H9 (cell line): Measurements from ENCODE around the gene NACAD. TPM values are rescaled to one million over a fixed set of nuclear protein-coding genes. Genes with fewer than 3 reads are reported as not detected.

ENCODE experiments used
- DNase-seq: peaks from one replicate; pipeline ENCODE4 v3.0.0-alpha.2; 2017
- H2AFZ ChIP-seq: one replicate; pipeline ENCODE4 v1.6.1; 2013; ENCODE audit warnings: mild to moderate bottlenecking, low read length, control low read depth, moderate library complexity
- H2AK5ac ChIP-seq: 2 replicates; pipeline ENCODE4 v1.6.1; 2013; ENCODE audit warnings: low read length, control low read depth, mixed read lengths; ENCODE audit not compliant: insufficient read length
- H2BK120ac ChIP-seq: one replicate; pipeline ENCODE4 v1.6.1; 2013; ENCODE audit warnings: low read depth, mild to moderate bottlenecking, low read length, control low read depth, inconsistent platforms; ENCODE audit not compliant: poor library complexity, severe bottlenecking
- H2BK12ac ChIP-seq: 2 replicates; pipeline ENCODE4 v1.6.1; 2013; ENCODE audit warnings: low read length, control low read depth, mixed read lengths, low read depth; ENCODE audit not compliant: insufficient read length
- H2BK15ac ChIP-seq: 2 replicates; pipeline ENCODE4 v1.6.1; 2013; ENCODE audit warnings: low read depth, low read length, control low read depth
- H2BK20ac ChIP-seq: one replicate; pipeline ENCODE4 v1.6.1; 2013; ENCODE audit warnings: low read depth, mild to moderate bottlenecking, low read length, control low read depth, inconsistent platforms; ENCODE audit not compliant: poor library complexity, severe bottlenecking
- H2BK5ac ChIP-seq: 2 replicates; pipeline ENCODE4 v1.6.1; 2013; ENCODE audit warnings: low read length, control low read depth, mixed read lengths; ENCODE audit not compliant: insufficient read length
- H3K14ac ChIP-seq: 2 replicates; pipeline ENCODE4 v1.6.1; 2013; ENCODE audit warnings: low read length, control low read depth; ENCODE audit not compliant: insufficient read depth
- H3K18ac ChIP-seq: 2 replicates; pipeline ENCODE4 v1.6.1; 2013; ENCODE audit warnings: low read depth, mild to moderate bottlenecking, mixed read lengths, low read length, control low read depth; ENCODE audit not compliant: insufficient read length
- H3K23ac ChIP-seq: 2 replicates; pipeline ENCODE4 v1.6.1; 2013; ENCODE audit warnings: low read length, control low read depth, mixed read lengths, low read depth; ENCODE audit not compliant: insufficient read length
- H3K23me2 ChIP-seq: 2 replicates; pipeline ENCODE4 v1.6.1; 2013; ENCODE audit warnings: low read depth, mild to moderate bottlenecking, mixed read lengths, low read length, control low read depth; ENCODE audit not compliant: insufficient read length, poor library complexity, severe bottlenecking
- H3K27ac ChIP-seq: 2 replicates; pipeline ENCODE4 v1.5.1; 2013; ENCODE audit warnings: low read length, control low read depth, mixed read lengths, low read depth; ENCODE audit not compliant: insufficient read length
- H3K27me3 ChIP-seq: 2 replicates; pipeline ENCODE4 v1.6.1; 2013; ENCODE audit warnings: low read length, control low read depth, inconsistent platforms; ENCODE audit not compliant: insufficient read depth
- H3K4ac ChIP-seq: 2 replicates; pipeline ENCODE4 v1.6.1; 2013; ENCODE audit warnings: low read depth, mild to moderate bottlenecking, control low read depth, inconsistent platforms, low read length, moderate library complexity
- H3K4me1 ChIP-seq: 2 replicates; pipeline ENCODE4 v1.6.1; 2013; ENCODE audit warnings: low read length, control low read depth, inconsistent platforms; ENCODE audit not compliant: insufficient read depth
- H3K4me2 ChIP-seq: 2 replicates; pipeline ENCODE4 v1.6.1; 2013; ENCODE audit warnings: low read length, control low read depth, mixed read lengths; ENCODE audit not compliant: insufficient read length, insufficient read depth
- H3K56ac ChIP-seq: 2 replicates; pipeline ENCODE4 v1.6.1; 2013; ENCODE audit warnings: low read depth, mild to moderate bottlenecking, mixed read lengths, low read length, control low read depth; ENCODE audit not compliant: insufficient read length
- H3K79me1 ChIP-seq: 2 replicates; pipeline ENCODE4 v1.6.1; 2013; ENCODE audit warnings: low read depth, mild to moderate bottlenecking, moderate library complexity, low read length, control low read depth, inconsistent platforms; ENCODE audit not compliant: insufficient read depth, poor library complexity, severe bottlenecking
- H3K79me2 ChIP-seq: 2 replicates; pipeline ENCODE4 v1.6.1; 2013; ENCODE audit warnings: low read length, control low read depth, inconsistent platforms; ENCODE audit not compliant: insufficient read depth
- H3K9ac ChIP-seq: 2 replicates; pipeline ENCODE4 v1.6.1; 2013; ENCODE audit warnings: low read length, control low read depth, mixed read lengths; ENCODE audit not compliant: insufficient read length; ENCODE audit errors: extremely low read depth
- H3K9me3 ChIP-seq: one replicate; pipeline ENCODE4 v1.6.1; 2013; ENCODE audit warnings: low read depth, low read length, inconsistent platforms; ENCODE audit not compliant: control insufficient read depth
- H3T11ph ChIP-seq: one replicate; pipeline ENCODE4 v1.6.1; 2013; ENCODE audit warnings: mild to moderate bottlenecking, low read length, control low read depth, inconsistent platforms
- H4K20me1 ChIP-seq: one replicate; pipeline ENCODE4 v1.6.1; 2013; ENCODE audit not compliant: control insufficient read depth, insufficient read length, insufficient read depth
- H4K5ac ChIP-seq: 2 replicates; pipeline ENCODE4 v1.6.1; 2013; ENCODE audit warnings: low read depth, mild to moderate bottlenecking, mixed read lengths, low read length, control low read depth; ENCODE audit not compliant: insufficient read length
- H4K8ac ChIP-seq: replicated peaks from 2 replicates; pipeline ENCODE4 v1.6.1; 2013; ENCODE audit warnings: low read length, control low read depth, mixed read lengths, low read depth; ENCODE audit not compliant: insufficient read length
- H4K91ac ChIP-seq: 2 replicates; pipeline ENCODE4 v1.6.1; 2013; ENCODE audit warnings: low read depth, mild to moderate bottlenecking, moderate library complexity, mixed read lengths, low read length, control low read depth; ENCODE audit not compliant: insufficient read length
- H3K27ac Mint-ChIP-seq, 3 experiments: 2 replicates in 2 of 3; 3 replicates in 1 of 3; pipeline ENCODE4 v1.8.0; 2020 to 2021; ENCODE audit warnings: mixed read lengths in 3 of 3, mild to moderate bottlenecking in 1 of 3, moderate library complexity in 1 of 3
- H3K27me3 Mint-ChIP-seq: 2 replicates; pipeline ENCODE4 v1.8.0; 2021; ENCODE audit warnings: low read depth, mild to moderate bottlenecking, moderate library complexity, mixed read lengths
- H3K36me3 Mint-ChIP-seq, 3 experiments: 2 replicates in 2 of 3; 3 replicates in 1 of 3; pipeline ENCODE4 v1.8.0; 2020 to 2021; ENCODE audit warnings: low read depth in 3 of 3, mixed read lengths in 3 of 3; ENCODE audit not compliant: insufficient read depth in 1 of 3
- H3K4me1 Mint-ChIP-seq, 2 experiments: 2 replicates each; pipeline ENCODE4 v1.8.0; 2020; ENCODE audit warnings: mixed read lengths in 2 of 2
- H3K4me3 Mint-ChIP-seq, 2 experiments: 2 replicates in 1 of 2; 3 replicates in 1 of 2; pipeline ENCODE4 v1.8.0; 2020 to 2021; ENCODE audit warnings: mild to moderate bottlenecking in 2 of 2, mixed read lengths in 2 of 2, moderate library complexity in 1 of 2
- H3K9me3 Mint-ChIP-seq, 2 experiments: 2 replicates in 1 of 2; 3 replicates in 1 of 2; pipeline ENCODE4 v1.8.0; 2020; ENCODE audit warnings: mild to moderate bottlenecking in 2 of 2, mixed read lengths in 2 of 2, moderate library complexity in 1 of 2
- WGBS: extraction: QIAGEN DNeasy Blood & Tissue Kit; methylation state at CpG from one replicate; pipeline ENCODE4 v1.1.7; 2013; ENCODE audit warnings: missing lambda C conversion rate, low lambda C conversion rate, mixed read lengths; ENCODE audit not compliant: insufficient read length; ENCODE audit errors: extremely low coverage; 5-methylcytosine and 5-hydroxymethylcytosine counted together
- total RNA-seq: library from RNA; stranded (reverse); gene quantifications from 2 replicates; pipeline ENCODE4 v1.2.1, GENCODE V29; 2021
- TF ChIP-seq, protein P1 (sequence below): fragments of 200-600 bp; sonication (generic); conservative IDR thresholded peaks from 3 replicates; pipeline ENCODE4 v1.8.0; 2021; ENCODE audit warnings: antibody characterized with exemption, mild to moderate bottlenecking

The NACAD gene
- total RNA-seq, 1 experiment from 2014 or later = 8.0 TPM

GRCh38 chr7:45081670-45081974 is 7.1 kb downstream of the NACAD start:
- no peaks in the 10 kb centered on the region for H3K4me1 Mint-ChIP-seq
- no peak overlapping the region for H3K27ac ChIP-seq
- H3K27ac Mint-ChIP-seq = no peak overlapping the region
- DNase-seq = no peak
- H3K23me2 ChIP-seq = no peaks in the 10 kb centered on the region
- H3K9me3 Mint-ChIP-seq = peaks cover 0 to 3% of the 10 kb centered on the region in 2 experiments; a peak in 2 of 5 replicates
- no peaks in the 10 kb centered on the region for H4K20me1 ChIP-seq
- H2BK120ac ChIP-seq = no peak overlapping the region
- WGBS = no CpG with 5 or more reads among the region's 9 CpGs
- no peak overlapping the region for H3K4ac ChIP-seq
- TF ChIP-seq, protein P1, sequence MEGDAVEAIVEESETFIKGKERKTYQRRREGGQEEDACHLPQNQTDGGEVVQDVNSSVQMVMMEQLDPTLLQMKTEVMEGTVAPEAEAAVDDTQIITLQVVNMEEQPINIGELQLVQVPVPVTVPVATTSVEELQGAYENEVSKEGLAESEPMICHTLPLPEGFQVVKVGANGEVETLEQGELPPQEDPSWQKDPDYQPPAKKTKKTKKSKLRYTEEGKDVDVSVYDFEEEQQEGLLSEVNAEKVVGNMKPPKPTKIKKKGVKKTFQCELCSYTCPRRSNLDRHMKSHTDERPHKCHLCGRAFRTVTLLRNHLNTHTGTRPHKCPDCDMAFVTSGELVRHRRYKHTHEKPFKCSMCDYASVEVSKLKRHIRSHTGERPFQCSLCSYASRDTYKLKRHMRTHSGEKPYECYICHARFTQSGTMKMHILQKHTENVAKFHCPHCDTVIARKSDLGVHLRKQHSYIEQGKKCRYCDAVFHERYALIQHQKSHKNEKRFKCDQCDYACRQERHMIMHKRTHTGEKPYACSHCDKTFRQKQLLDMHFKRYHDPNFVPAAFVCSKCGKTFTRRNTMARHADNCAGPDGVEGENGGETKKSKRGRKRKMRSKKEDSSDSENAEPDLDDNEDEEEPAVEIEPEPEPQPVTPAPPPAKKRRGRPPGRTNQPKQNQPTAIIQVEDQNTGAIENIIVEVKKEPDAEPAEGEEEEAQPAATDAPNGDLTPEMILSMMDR = no peak
- H2AK5ac ChIP-seq = no peak overlapping the region
- H3K4me3 Mint-ChIP-seq = no peak overlapping the region
- H3K27me3 Mint-ChIP-seq = peaks cover 11% of the 10 kb centered on the region
- H3K9me3 ChIP-seq = no peaks in the 10 kb centered on the region
- no peak overlapping the region for H3K56ac ChIP-seq
- H2BK15ac ChIP-seq = no peak overlapping the region
- H3K9ac ChIP-seq = no peak overlapping the region
- no peak overlapping the region for H2AFZ ChIP-seq
- H3K36me3 Mint-ChIP-seq = peaks cover 0 to 9% (median 0%) of the 10 kb centered on the region in 3 experiments; a peak in 5 of 7 replicates
- H4K5ac ChIP-seq = no peak overlapping the region
- no peaks in the 10 kb centered on the region for H3K4me1 ChIP-seq
- H3K4me2 ChIP-seq = no peak overlapping the region
- no peaks in the 10 kb centered on the region for H3K79me1 ChIP-seq
- H4K8ac ChIP-seq = no peak overlapping the region
- no peaks in the 10 kb centered on the region for H3K79me2 ChIP-seq
- no peak overlapping the region for H2BK5ac ChIP-seq
- no peak overlapping the region for H3K14ac ChIP-seq
- H4K91ac ChIP-seq = no peak overlapping the region
- no peak overlapping the region for H2BK20ac ChIP-seq
- no peak overlapping the region for H2BK12ac ChIP-seq
- no peak overlapping the region for H3K23ac ChIP-seq
- no peaks in the 10 kb centered on the region for H3K27me3 ChIP-seq
- H3K18ac ChIP-seq = no peak overlapping the region
- no peak overlapping the region for H3T11ph ChIP-seq
